Measurements from ENCODE around the gene SLC9A6.
A peak's percentile ranks its signal among the peaks of the same experiment; 100 is the strongest.

SLC9A6 gene

DNA sequence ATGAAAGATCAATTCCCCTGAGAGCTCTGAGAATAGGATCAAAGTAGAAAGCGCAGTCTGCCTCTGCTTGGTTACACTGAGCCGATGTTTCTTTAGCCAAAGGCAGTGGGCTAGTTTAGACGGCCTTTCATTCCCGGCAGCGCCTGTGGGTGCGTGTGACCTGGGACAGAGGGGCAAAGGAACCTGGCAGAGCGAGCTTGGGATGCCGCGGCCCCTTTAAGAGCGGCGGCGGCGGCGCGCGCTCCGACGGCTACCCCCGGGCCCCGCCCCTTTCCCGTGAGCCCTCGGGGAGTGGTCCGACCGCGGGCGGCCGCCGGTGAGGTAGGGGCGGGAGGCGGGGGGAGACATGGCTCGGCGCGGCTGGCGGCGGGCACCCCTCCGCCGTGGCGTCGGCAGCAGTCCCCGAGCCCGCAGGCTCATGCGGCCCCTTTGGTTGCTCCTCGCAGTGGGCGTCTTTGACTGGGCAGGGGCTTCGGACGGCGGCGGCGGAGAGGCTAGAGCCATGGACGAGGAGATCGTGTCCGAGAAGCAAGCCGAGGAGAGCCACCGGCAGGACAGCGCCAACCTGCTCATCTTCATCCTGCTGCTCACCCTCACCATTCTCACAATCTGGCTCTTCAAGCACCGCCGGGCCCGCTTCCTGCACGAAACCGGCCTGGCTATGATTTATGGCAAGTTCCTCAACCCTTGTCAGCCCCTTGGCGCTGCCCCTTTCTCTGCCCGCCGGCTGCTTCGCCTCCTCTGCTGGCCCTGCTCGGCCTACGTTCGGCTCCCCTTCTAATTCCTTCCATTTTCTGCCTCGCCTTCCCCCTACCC is at the start of gene SLC9A6:
SLC9A6 (plus strand) TSS at position 279 of the 816 bp plus-strand sequence; CDS start at position 503, 224 bp downstream.
- DNase-seq (ENCODE audit: low read depth in 2 of 2, low spot score in 1 of 2) = peak; percentile 23 to 40

DNA sequence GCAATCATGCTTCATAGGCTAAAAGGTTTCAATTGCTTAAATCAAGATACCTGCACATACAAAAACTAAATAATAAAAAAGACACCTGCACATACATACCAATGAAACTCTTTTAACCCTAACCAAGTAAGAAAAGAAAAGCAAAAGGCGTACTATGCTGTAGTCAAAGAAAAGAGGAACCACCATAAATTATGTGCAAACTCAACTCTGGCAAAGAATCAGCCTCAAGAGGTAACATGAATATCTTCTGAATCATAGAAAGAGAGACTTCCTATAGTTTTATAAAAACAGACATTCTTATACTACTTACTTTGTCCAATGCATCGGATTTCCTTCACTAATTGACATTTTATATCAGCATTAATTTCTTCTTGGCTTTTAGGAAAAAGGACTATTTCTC is 40.7 kb upstream of the SLC9A6 start:
- DNase-seq (ENCODE audit: low read depth in 2 of 2, low spot score in 1 of 2) = no peak

DNA sequence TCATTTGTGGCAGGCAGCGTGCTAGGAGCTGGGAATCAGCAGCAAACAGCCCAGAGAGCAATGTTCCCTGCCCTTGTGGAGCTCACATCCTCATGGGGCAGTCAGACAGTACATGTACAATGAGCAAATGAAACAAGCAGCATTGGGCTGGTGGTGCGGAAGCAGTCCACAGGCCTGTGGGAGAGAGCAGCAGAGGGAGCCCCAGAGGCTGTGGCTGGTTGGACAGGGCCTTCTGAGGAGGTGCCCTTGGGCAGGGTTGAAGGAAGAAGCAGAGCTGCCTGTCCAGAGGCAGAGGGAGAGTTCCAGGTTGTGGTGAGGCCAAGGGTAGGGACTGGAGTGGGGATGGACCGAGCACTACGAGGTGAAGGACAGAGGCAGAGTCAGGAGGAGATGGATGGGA is 33.9 kb upstream of the SLC9A6 start:
- DNase-seq (ENCODE audit: low read depth in 2 of 2, low spot score in 1 of 2) = no peak

DNA sequence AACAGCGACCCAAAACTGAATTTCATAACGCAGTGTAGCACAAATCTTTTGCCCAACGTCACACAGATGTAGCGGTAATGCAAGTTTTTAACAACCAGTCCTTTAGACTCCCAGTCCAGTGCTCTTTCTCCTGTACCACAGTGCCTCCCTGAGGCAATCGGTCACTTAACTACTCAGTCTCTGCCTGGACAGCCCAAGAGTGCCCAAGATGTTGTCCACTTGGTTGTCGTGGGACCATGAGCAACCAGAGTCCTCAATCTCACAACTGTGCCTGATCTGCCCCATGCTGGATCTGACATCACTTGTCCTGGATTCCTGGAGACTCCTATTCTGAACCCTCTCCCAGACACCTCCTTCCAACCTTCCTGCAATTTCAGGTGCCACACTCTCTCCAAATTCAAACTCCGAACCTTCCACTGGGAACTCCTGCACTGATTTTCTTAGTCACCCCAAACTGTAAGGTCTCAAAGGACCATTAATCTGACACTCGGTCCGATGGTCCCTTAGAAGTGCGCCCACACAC is 12.1 kb upstream of the SLC9A6 start:
- no peak for DNase-seq (ENCODE audit: low read depth in 2 of 2, low spot score in 1 of 2)

DNA sequence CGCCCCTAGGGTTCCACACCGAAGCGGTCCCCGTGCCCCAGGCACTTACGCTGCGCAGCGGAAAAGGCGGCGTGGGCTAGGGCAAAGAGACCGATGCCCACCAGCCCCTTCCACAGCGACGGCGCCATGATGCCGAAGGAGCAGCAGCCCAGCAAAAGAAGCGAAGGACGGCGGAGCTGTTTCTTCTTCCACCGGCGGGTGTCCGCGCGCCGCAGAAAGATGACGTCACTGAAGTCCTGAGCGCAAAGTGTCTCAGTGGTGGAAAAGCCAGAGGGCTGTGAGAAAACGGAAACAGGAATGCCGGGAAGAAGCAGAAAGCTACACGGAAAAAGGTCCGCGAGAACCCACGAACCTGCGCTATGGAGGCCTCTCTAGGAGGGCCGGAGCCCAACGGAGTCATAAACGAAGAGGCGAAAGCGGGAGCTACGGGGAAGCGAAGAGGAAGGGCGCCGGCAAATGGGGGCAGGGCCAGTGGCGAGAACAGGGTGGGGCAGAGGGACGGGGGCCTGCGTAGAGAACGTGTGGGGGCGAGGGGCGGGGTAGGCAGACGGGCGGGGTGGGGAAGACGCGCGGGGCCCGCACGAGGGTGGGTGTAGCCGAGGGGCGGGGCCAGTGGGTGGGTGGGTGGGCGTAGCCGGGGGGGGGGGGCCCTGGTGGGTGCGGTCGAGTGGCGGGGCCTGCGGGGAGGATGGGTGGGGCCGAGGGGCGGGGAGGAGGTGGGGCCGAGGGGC is 11.5 kb upstream of the SLC9A6 start, which contains the start of gene MMGT1:
MMGT1 (minus strand) TSS at position 441 of the 731 bp plus-strand sequence; CDS start at position 128, 313 bp downstream.
- DNase-seq (ENCODE audit: low read depth in 2 of 2, low spot score in 1 of 2) = peak; percentile 47 to 66

DNA sequence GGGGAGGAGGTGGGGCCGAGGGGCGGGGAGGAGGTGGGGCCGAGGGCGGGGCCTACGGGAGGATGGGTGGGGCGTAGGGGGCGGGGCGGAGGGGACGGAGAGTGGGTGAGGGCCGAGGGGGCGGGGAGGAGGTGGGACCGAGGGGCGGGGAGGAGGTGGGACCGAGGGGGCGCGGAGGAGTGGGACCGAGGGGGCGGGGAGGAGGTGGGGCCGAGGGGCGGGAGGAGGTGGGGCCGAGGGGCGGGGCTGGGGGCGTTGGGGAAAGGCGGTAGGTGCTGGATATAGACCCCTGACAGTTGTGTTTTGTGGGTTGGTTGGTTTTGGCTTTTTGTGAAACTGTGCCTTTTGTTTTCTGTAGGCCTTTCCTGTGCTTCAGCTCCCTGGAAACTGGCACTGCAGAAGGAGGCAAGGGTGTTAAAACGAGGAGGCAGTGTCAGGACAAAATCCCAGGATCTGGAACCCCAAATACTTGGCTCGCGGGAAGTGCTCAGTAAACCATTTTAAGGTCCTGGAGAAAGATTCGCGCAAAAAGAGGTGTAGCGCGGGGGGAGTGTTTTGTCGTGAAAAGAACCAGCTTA is 10.9 kb upstream of the SLC9A6 start:
- peak; percentile 37 to 59 for DNase-seq (ENCODE audit: low read depth in 2 of 2, low spot score in 1 of 2)

DNA sequence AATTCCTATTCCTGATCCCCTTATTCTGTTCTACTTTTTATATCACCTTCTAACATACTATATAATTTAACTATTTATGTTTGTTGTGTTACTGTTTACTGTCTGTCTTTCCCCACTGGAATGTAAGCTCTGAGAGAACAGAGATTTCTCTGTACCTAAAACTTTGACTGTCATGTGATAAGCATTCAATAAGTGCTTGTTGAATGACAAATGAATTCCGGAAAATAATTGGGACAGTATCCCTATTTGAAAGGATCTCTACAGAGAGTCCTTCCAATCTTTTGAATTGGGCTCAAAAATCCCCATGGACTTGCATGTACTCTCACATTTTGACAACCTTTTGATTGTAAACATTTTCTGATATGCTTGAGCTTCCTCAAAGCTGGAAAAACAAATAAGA is 9.8 kb upstream of the SLC9A6 start:
- DNase-seq (ENCODE audit: low read depth in 2 of 2, low spot score in 1 of 2) = no peak

DNA sequence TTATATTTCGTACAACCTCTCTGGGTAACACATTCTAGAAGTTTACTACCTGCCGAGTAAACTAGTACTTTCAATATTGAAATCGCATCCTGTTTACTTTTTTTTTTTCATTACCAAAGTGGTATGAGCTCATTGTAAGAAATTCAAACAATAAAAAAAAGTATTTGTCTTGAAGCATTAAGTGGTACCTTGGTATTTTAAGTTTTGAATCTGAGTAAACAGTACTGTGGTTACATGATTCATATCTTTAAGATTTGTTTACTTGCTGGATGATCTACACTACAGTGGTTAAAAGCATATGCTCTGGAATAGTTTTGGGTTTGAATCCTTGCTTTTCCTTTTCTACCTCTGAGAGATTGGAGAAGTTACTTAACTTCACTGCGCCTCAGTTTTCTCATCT is 7.6 kb upstream of the SLC9A6 start:
- DNase-seq (ENCODE audit: low read depth in 2 of 2, low spot score in 1 of 2) = no peak

DNA sequence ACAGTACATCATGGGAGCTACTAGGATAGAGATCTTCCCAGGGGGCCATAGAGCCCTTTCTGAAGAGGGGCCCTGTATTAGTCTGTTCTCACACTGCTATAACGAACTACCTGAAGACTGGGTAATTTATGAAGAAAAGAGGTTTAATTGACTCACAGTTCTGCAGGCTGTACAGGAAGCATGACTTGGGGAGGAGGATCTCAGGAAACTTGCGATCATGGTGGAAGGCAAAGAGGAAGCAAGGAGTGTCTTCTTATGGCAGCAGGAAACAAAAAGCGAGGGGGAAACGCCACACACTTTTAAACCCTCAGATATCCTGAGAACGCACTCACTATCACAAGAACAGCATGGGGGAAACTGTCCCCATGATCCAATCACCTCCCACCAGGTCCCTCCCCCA is 4.2 kb upstream of the SLC9A6 start:
- DNase-seq (ENCODE audit: low read depth in 2 of 2, low spot score in 1 of 2) = no peak

DNA sequence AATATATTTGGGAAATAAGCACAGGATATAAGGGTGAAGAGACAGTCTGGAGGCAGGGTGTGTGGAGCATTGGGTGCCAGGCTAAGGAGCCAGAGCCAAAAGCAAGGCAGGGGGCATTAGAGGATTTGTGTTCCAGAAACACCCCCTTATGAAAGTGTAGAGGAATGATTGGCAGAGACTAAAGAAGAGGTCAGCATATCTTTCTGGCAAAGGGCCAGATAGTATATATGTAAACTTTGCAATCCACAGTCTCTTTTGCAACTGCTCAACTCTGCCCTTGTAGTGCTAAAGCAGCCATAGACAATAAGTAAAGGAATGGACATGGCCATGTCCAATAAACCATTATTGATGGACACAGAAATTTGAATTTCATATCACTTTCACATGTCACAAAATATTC is 3.6 kb upstream of the SLC9A6 start:
- no peak for DNase-seq (ENCODE audit: low read depth in 2 of 2, low spot score in 1 of 2)

DNA sequence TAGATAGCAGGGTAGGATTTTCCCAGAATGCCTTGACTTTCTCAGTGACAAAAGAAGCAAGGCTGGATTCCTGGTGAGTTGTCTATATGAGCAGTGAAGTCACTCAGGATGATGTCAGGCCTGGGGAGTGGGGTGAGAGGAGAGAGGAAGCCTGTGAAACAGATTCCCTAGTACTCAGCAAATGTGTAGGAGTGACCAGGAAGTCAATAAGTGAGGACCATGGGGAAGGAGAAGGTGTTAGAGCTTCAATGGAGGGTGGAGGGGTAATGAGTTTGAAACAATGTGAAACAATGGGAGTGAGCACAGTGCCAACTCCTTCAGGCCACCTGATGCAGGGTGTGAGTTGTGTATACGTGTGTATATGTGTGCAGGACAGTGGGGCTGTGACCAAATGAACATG is 2.4 kb upstream of the SLC9A6 start:
- no peak for DNase-seq (ENCODE audit: low read depth in 2 of 2, low spot score in 1 of 2)

DNA sequence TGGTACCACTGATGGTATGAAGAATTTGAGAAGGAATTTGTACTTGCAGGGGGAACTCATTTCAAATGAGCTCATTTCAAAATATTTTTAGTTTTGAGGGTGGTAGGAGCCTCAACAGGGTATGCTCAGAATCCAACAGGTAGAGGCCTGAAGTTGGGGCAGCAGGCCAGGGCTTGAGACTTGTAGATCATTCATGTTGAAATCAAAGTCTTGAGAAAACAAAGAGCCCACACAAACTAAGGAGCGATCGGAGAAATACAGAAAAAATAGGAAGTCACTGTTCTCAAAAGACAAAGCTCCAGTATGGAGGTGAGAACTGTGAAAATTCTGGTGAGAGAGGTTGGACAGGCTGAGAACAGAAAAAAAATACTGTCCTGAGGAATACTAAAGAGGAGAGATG is 979 bp upstream of the SLC9A6 start:
- no peak for DNase-seq (ENCODE audit: low read depth in 2 of 2, low spot score in 1 of 2)

DNA sequence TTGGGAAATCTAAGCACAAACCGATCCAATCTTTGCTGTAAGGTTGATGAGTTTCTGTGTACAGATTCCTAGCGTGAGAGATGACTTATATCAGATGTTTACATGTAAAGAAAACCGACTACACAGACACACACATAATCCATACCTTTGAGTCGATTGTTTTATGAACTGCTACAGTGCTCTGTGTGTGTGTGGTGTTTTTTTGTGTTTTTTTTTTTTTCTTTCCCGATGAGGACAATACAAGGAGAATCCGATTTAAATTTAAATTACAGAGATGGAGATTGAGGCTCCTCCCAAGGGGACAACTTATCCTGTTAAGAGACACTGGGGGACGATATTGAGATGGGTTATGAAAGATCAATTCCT is 461 bp upstream of the SLC9A6 start:
- DNase-seq (ENCODE audit: low read depth in 2 of 2, low spot score in 1 of 2) = no peak

DNA sequence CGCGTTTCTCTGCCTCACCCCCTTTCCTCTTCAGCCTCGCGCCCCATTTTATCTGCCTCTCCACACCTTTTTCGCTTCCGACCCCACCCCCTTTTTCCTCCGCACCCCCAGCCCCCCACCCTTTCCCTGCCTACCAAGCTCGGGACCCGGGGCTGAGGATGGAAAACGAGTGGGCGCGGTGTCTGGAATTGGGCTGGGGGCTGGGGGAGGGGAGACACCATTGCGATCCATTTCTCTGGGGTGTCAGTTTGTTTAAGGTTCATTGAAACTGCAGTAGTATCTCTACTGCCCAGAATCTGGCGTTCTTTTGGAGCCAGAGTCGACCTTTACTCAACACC is 707 bp downstream of the SLC9A6 start:
- DNase-seq (ENCODE audit: low read depth in 2 of 2, low spot score in 1 of 2) = no peak

DNA sequence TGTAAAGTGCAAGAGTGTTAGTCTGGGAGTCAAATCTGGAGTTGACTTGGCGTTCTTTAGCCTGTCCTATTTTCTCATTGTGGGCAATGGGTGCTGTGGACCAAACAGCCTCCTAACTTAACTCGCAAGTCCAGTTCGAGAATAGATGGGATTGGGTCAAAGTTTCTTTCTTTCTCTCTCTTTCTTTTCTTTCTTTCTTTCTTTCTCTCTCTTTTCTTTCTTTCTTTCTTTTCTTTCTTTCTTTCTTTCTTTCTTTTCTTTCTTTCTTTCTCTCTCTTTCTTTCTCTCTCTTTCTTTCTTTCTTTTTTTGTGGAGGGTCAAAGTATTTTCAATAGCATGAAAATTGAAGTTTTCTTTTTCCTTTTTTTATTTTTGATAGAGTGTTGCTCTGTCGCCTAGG is 3.0 kb downstream of the SLC9A6 start:
- DNase-seq (ENCODE audit: low read depth in 2 of 2, low spot score in 1 of 2) = no peak

DNA sequence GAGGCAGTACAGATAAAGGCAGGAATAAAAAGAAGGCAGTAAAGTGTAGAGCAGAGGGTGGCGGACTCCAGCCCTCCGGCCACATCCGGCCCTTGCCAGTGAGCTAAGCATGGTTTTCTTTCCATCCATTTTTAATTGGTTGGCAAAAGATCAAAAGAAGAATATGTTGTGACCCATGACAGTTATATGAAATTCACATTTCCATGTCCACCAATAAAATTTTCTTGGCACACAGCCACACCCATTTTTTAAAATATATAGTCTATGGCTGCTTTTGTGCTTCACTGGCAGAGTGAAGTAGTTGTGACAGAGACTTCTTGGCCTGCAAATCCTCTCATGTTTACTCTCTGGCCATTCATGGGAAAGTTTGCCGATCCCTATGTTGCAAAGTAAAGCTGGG is 29.8 kb downstream of the SLC9A6 start:
- DNase-seq (ENCODE audit: low read depth in 2 of 2, low spot score in 1 of 2) = no peak

DNA sequence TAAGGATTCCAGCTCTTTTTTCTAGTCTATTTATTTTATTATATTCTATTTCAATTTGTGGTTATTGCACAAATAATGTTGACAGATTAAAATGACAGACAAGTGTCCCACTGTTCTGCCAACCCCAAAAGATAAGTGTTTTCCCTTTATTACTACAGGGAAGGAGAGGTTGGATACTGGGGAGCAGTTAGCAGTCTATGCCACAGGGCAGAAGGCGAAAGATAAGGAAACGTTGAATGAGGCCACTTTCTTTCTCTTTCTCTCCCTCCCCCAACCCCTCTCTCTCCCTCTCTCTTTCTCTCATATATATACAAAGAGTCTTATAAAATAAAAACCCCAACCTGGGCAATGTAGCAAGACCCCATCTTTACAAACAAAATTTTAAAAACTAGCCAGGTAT is 31.6 kb downstream of the SLC9A6 start:
- no peak for DNase-seq (ENCODE audit: low read depth in 2 of 2, low spot score in 1 of 2)

DNA sequence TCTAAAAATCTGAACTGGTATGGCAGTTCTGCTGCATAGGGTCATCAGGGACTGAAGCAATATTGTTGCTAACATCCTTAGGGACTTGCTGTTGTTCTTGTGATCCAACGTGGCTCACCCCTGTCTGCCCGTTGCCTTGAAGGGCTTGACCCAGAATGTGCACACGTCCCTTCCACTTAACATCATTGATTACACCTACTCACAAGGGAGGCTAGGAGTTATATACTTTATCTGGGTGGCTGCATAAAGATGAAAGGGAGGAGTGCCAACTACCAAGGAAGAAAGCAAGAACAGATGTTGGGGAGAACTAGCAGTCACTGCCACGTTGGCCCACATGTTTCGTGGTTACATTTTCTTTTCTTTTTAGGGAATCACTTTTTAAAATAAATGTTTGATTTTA is 34.0 kb downstream of the SLC9A6 start:
- no peak for DNase-seq (ENCODE audit: low read depth in 2 of 2, low spot score in 1 of 2)

DNA sequence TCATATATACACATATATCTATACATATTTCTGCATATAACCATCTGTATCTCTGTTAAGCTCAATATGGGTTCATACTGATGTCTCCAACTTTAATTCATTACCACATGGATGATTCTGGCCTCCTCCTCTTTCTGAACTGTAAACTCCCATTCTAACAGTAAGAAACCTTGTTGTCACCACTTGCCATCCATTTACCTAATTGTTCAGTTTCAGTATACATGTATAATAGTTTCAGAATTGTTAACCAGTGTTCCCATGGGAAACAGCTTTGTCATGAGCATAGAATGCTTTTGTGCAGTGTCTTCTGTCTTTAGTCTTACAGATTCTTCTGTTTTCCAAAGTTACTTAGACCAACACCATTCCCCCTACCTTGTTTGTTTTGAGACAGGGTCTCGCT is 35.9 kb downstream of the SLC9A6 start:
- no peak for DNase-seq (ENCODE audit: low read depth in 2 of 2, low spot score in 1 of 2)

DNA sequence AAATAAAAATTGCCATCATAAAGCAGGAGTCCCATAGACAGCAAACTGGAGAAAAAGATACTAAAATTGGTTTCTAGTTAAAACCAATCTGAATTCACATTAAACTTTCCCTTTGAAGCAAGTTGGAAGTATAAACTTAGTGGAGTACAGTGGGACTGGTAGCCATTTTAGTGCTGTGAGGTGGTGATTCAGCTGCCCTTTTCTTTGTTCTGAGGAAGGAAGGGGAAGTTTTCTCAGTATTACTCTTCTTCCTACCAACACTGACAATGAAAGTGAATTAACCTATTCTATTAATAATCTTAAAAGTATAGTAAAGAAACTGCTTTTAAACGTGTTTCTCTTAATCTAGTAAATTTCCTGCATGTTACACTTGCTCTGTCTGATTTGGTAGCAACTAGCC is 36.7 kb downstream of the SLC9A6 start:
- no peak for DNase-seq (ENCODE audit: low read depth in 2 of 2, low spot score in 1 of 2)

DNA sequence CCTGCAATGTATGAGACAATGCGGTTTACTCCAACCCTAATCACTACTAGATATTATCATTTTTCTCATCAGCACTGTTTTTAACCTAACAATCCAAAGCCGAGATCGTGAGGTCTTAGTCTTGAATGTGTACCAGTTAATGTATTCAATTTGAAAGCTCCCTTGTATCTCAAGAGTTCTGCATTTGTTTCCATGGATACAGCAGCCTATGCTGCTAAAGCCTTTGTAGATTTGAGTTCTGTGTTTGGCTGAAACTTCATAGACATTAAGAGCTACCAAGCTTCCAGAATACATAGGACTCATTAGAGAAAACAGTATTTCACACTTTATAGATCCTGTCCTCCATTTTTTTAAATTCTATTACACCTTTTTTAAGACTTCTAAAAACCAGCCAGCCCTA is 39.9 kb downstream of the SLC9A6 start:
- no peak for DNase-seq (ENCODE audit: low read depth in 2 of 2, low spot score in 1 of 2)

DNA sequence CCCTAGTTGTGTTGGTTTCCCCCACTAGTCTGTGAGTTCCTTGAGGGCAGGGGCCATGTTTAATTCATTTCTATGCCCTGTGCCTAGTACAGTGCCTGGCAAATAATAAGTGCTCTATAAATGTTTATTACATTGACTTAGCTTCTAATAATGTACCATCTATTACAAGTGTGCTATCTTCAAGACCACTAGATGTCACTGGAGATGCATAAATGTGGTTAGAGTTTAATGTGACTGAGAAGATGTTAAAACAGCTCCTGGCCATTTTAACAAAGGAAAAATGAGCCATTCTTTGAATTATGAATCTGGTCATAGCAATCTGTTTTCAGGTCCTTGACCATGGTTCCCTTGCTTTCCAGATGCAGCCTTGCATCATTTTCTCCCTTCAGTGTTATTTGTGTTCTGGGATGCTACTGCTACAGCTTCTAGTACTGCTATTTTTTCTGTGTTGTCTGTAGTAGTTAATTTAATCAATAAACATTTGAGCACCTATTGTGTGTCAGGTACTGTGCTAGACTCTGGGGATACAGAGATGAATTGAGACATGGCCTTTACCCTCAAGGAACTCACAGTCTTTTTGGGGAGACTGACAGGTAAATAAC is 43.2 kb downstream of the SLC9A6 start:
- DNase-seq (ENCODE audit: low read depth in 2 of 2, low spot score in 1 of 2) = no peak

Data from stimulated activated CD8-positive, alpha-beta memory T cell treated with anti-CD3 and anti-CD28 coated beads, Interleukin-4, amount 100 ng/mL, for 1 hour (primary cell).